ENCODE results near the gene CRY1. TPM values are rescaled to one million over a fixed set of nuclear protein-coding genes. Genes with fewer than 3 reads are reported as not detected.

The CRY1 gene
- total and polyA plus RNA-seq, 9 of the 15 experiments (the other 6 are each of a cell fraction or from before 2014, with no cell fraction given): 8.7 to 33.3 (median 25.2) TPM

- TF ChIP-seq ZNF609 (CRISPR knock-in tag; IDR thresholded peaks at IDR 0.05; ENCODE audit: borderline replicate concordance): no peak
- TF ChIP-seq TRIM25 (IDR thresholded peaks at IDR 0.05; ENCODE audit: borderline replicate concordance): no peak
- no peak for TF ChIP-seq NCOA4 (IDR thresholded peaks at IDR 0.05; ENCODE audit: partially characterized antibody)
- no peak for TF ChIP-seq PTRF (tag; IDR thresholded peaks at IDR 0.05)
- no peak for TF ChIP-seq HINFP (tag; conservative IDR thresholded peaks at IDR 0.05; ENCODE audit: low read depth)
- TF ChIP-seq RAD51 (IDR thresholded peaks at IDR 0.05; ENCODE audit: borderline replicate concordance, low read depth): no peak
- peak; percentile 96 for TF ChIP-seq L3MBTL2 (IDR thresholded peaks at IDR 0.05)
- no peak for TF ChIP-seq MYNN (IDR thresholded peaks at IDR 0.05)
- TF ChIP-seq MYNN (CRISPR knock-in tag; IDR thresholded peaks at IDR 0.05): no peak
- TF ChIP-seq ZNF280B (CRISPR knock-in tag; IDR thresholded peaks at IDR 0.05): no peak
- no peak; a peak in 1 of 4 replicates for TF ChIP-seq KDM4B (IDR thresholded peaks at IDR 0.05; ENCODE audit: borderline replicate concordance in 2 of 2, low read depth in 1 of 2)
- no peak for TF ChIP-seq HIVEP1 (CRISPR knock-in tag; IDR thresholded peaks at IDR 0.05)
- no peak for TF ChIP-seq ATF4 (CRISPR knock-in tag; IDR thresholded peaks at IDR 0.05)
- TF ChIP-seq RFX1 (IDR thresholded peaks at IDR 0.05): no peak
- peak; percentile 79 for TF ChIP-seq CCNT2 (IDR thresholded peaks at IDR 0.05; ENCODE audit: borderline replicate concordance, extremely low read depth, insufficient read length, low read depth, low read length)
- TF ChIP-seq DLX4 (CRISPR knock-in tag; IDR thresholded peaks at IDR 0.05): no peak
Measured at GRCh38 chr12:106955377-106956047, 137.8 kb downstream of the CRY1 start, which contains the start of gene TMEM263 (continued).

Data from K562 (cell line).